Measurements from ENCODE around the gene DGKQ. TPM values are rescaled to one million over a fixed set of nuclear protein-coding genes. Genes with fewer than 3 reads are reported as not detected.

The DGKQ gene
- total and polyA plus RNA-seq, 11 donors, result 2.6 to 7.3 (median 4.1) TPM

GRCh38 chr4:961351-962230, 11.8 kb downstream of the DGKQ start:
- H3K4me3 ChIP-seq, result no peak overlapping the region
- WGBS, 4 donors, result 92 to 94% (median 93%) methylated on average over 31 to 52 of the region's 52 CpGs
- TF ChIP-seq, protein P1, sequence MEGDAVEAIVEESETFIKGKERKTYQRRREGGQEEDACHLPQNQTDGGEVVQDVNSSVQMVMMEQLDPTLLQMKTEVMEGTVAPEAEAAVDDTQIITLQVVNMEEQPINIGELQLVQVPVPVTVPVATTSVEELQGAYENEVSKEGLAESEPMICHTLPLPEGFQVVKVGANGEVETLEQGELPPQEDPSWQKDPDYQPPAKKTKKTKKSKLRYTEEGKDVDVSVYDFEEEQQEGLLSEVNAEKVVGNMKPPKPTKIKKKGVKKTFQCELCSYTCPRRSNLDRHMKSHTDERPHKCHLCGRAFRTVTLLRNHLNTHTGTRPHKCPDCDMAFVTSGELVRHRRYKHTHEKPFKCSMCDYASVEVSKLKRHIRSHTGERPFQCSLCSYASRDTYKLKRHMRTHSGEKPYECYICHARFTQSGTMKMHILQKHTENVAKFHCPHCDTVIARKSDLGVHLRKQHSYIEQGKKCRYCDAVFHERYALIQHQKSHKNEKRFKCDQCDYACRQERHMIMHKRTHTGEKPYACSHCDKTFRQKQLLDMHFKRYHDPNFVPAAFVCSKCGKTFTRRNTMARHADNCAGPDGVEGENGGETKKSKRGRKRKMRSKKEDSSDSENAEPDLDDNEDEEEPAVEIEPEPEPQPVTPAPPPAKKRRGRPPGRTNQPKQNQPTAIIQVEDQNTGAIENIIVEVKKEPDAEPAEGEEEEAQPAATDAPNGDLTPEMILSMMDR (IDR thresholded peaks at IDR 0.05), result no peak
- TF ChIP-seq POLR2A (IDR thresholded peaks at IDR 0.05), result no peak
- H3K4me1 ChIP-seq, result no peaks in the 10 kb centered on the region
- H3K36me3 ChIP-seq, result peaks cover 0 to 86% (median 13%) of the 10 kb centered on the region in 9 donors
- intact Hi-C loops (cut with DNase I), result no loop called here
- ATAC-seq (peak in 1 of 4 donors; percentile 3), DNase-seq (no peak)
- no peak overlapping the region for H3K27ac ChIP-seq
- no peaks in the 10 kb centered on the region for H3K27me3 ChIP-seq
- no peaks in the 10 kb centered on the region for H3K9me3 ChIP-seq

DNA sequence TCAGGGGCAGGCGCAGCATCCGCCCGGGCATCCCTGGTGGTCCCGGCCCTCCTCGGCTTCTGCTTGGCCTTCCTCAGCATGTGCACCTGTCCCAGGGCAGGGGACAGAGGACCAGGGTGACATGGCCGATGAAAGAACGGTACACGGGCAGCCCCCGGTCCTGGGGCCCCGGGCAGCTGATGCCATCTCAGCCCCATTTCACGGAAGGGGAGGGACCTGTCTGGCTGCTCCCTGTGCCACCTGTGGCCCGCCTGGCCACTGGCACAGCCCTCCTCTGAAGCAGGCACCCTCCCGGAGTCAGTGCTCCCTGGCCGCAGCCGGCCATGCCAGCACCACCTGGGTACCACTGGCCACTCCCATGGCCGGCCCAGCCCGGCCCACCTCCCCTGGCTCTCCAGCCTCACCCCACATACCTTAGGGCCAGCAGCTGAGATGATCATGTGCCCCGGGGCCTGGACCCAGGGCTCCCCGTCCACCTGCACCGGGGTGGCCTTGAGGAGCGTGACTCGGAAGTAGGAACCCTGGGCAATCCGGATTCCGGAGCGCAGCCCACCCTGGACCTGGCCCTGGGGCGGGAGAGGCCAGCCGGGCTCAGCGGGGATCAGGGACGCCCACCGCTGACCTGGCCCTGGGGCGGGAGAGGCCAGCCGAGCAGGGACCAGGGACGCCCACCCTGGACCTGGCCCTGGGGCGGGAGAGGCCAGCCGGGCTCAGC, 12.6 kb downstream of the DGKQ start:
- no peaks in the 10 kb centered on the region for H3K27me3 ChIP-seq
- no peak overlapping the region for H3K27ac ChIP-seq
- H3K36me3 ChIP-seq, result peaks cover 0 to 78% (median 15%) of the 10 kb centered on the region in 9 donors
- TF ChIP-seq POLR2A (IDR thresholded peaks at IDR 0.05), result no peak
- TF ChIP-seq, protein P1 (IDR thresholded peaks at IDR 0.05), result no peak
- no peak overlapping the region for H3K4me3 ChIP-seq
- WGBS, 4 donors, result 90 to 95% (median 93%) methylated on average over 21 to 35 of the region's 35 CpGs
- DNase-seq (no peak), ATAC-seq (no peak)
- intact Hi-C loops (cut with DNase I), result no loop called here
- no peaks in the 10 kb centered on the region for H3K4me1 ChIP-seq
- no peaks in the 10 kb centered on the region for H3K9me3 ChIP-seq

- no peak overlapping the region for H3K4me3 ChIP-seq
- no peaks in the 10 kb centered on the region for H3K27me3 ChIP-seq
- 88 to 93% (median 91%) methylated on average over 10 to 16 of the region's 16 CpGs for WGBS, 4 donors
- H3K4me1 ChIP-seq, result no peaks in the 10 kb centered on the region
- no peak overlapping the region for H3K27ac ChIP-seq
- H3K36me3 ChIP-seq, result peaks cover 0 to 76% (median 20%) of the 10 kb centered on the region in 9 donors
- TF ChIP-seq, protein P1 (IDR thresholded peaks at IDR 0.05), result no peak
- TF ChIP-seq POLR2A (IDR thresholded peaks at IDR 0.05), result no peak
- intact Hi-C loops (cut with DNase I), result no loop called here
- DNase-seq (no peak), ATAC-seq (peak in 2 of 4 donors; percentile 2 to 6)
- no peaks in the 10 kb centered on the region for H3K9me3 ChIP-seq
Observed at GRCh38 chr4:960140-960635, 13.2 kb downstream of the DGKQ start.
